Measurements from ENCODE around the gene OBSCN. TPM values are rescaled to one million over a fixed set of nuclear protein-coding genes. Genes with fewer than 3 reads are reported as not detected.

OBSCN gene
- total RNA-seq, 1 experiment from 2014 or later: 33.3 TPM

DNA sequence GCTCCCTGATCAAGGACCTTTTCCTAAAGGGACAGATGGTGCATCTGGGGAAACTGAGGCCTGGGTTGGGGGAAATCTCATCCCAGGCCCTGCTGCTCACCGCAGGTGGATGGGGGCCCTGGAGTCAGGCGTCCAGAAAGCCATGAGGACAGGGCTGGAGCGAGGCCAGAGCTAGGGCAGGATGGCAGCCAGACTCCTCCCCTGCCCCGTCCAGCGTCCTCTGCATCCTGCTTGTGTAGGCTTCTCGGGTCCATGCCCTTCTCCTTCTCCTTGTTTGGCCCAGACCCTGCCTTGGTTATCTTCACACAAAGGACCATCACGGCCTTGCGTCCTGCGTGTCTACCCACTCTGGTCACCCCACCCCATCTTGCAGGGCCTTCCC is 155.8 kb downstream of the OBSCN start:
- no peak overlapping the region for H3K56ac ChIP-seq (ENCODE audit: insufficient read length, low read depth, low read length)
- WGBS (ENCODE audit: extremely low coverage, insufficient read length, low lambda C conversion rate): no CpG with 5 or more reads among the region's 9 CpGs

More for the DNA sequence above, 155.8 kb downstream of the OBSCN start:
- TF ChIP-seq, protein P1, sequence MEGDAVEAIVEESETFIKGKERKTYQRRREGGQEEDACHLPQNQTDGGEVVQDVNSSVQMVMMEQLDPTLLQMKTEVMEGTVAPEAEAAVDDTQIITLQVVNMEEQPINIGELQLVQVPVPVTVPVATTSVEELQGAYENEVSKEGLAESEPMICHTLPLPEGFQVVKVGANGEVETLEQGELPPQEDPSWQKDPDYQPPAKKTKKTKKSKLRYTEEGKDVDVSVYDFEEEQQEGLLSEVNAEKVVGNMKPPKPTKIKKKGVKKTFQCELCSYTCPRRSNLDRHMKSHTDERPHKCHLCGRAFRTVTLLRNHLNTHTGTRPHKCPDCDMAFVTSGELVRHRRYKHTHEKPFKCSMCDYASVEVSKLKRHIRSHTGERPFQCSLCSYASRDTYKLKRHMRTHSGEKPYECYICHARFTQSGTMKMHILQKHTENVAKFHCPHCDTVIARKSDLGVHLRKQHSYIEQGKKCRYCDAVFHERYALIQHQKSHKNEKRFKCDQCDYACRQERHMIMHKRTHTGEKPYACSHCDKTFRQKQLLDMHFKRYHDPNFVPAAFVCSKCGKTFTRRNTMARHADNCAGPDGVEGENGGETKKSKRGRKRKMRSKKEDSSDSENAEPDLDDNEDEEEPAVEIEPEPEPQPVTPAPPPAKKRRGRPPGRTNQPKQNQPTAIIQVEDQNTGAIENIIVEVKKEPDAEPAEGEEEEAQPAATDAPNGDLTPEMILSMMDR (conservative IDR thresholded peaks at IDR 0.05): no peak
- Histone ChIP-seq H3K23me2 (ENCODE audit: insufficient read length, low read depth, low read length, poor library complexity, severe bottlenecking) (no peaks in the 10 kb centered on the region), H3T11ph (ENCODE audit: low read length) (no peak overlapping the region), H3K9ac (ENCODE audit: extremely low read depth, insufficient read length, low read length) (no peak overlapping the region), H3K18ac (ENCODE audit: insufficient read length, low read depth, low read length) (no peak overlapping the region), H3K23ac (ENCODE audit: insufficient read length, low read depth, low read length) (no peak overlapping the region), H3K27ac (ENCODE audit: insufficient read length, low read depth, low read length) (no peak overlapping the region), H3K9me3 (ENCODE audit: control insufficient read depth, low read depth, low read length) (no peaks in the 10 kb centered on the region), H2BK15ac (ENCODE audit: low read depth, low read length) (no peak overlapping the region), H4K91ac (ENCODE audit: insufficient read length, low read depth, low read length) (no peak overlapping the region), H3K4me1 (ENCODE audit: insufficient read depth, low read length) (no peaks in the 10 kb centered on the region), H3K14ac (ENCODE audit: insufficient read depth, low read length) (no peak overlapping the region), H4K8ac (replicated peaks; ENCODE audit: insufficient read length, low read depth, low read length) (no peak overlapping the region), H3K4me2 (ENCODE audit: insufficient read depth, insufficient read length, low read length) (no peak overlapping the region), H2BK120ac (ENCODE audit: low read depth, low read length, poor library complexity, severe bottlenecking) (no peak overlapping the region), H2AFZ (ENCODE audit: low read length) (no peak overlapping the region), H4K20me1 (ENCODE audit: control insufficient read depth, insufficient read depth, insufficient read length) (no peaks in the 10 kb centered on the region), H2AK5ac (ENCODE audit: insufficient read length, low read length) (no peak overlapping the region), H3K79me1 (ENCODE audit: insufficient read depth, low read depth, low read length, poor library complexity, severe bottlenecking) (no peaks in the 10 kb centered on the region), H2BK12ac (ENCODE audit: insufficient read length, low read depth, low read length) (no peak overlapping the region), H4K5ac (ENCODE audit: insufficient read length, low read depth, low read length) (no peak overlapping the region), H2BK5ac (ENCODE audit: insufficient read length, low read length) (no peak overlapping the region), H2BK20ac (ENCODE audit: low read depth, low read length, poor library complexity, severe bottlenecking) (no peak overlapping the region), H3K79me2 (ENCODE audit: insufficient read depth, low read length) (no peaks in the 10 kb centered on the region), H3K27me3 (ENCODE audit: insufficient read depth, low read length) (no peaks in the 10 kb centered on the region), H3K4ac (ENCODE audit: low read depth, low read length) (no peak overlapping the region)
- H3K4me1 Mint-ChIP-seq: peaks cover 2 to 9% of the 10 kb centered on the region in 2 experiments; a peak in 2 of 4 replicates
- no peak for DNase-seq
- no peaks in the 10 kb centered on the region for H3K9me3 Mint-ChIP-seq
- H3K36me3 Mint-ChIP-seq (ENCODE audit: insufficient read depth in 1 of 3, low read depth in 3 of 3): no peaks in the 10 kb centered on the region
- H3K27ac Mint-ChIP-seq: no peak overlapping the region; a peak in 1 of 7 replicates
- H3K4me3 Mint-ChIP-seq: no peak overlapping the region
- peaks cover 5% of the 10 kb centered on the region for H3K27me3 Mint-ChIP-seq (ENCODE audit: low read depth)

Measured in H9 (cell line).